H9 (cell line): Measurements from ENCODE around the gene ASB10. TPM values are rescaled to one million over a fixed set of nuclear protein-coding genes. Genes with fewer than 3 reads are reported as not detected.

Experiments
- DNase-seq: peaks from one replicate; pipeline ENCODE4 v3.0.0-alpha.2; 2017
- H2AFZ ChIP-seq: one replicate; pipeline ENCODE4 v1.6.1; 2013; ENCODE audit warnings: mild to moderate bottlenecking, low read length, control low read depth, moderate library complexity
- H2AK5ac ChIP-seq: 2 replicates; pipeline ENCODE4 v1.6.1; 2013; ENCODE audit warnings: low read length, control low read depth, mixed read lengths; ENCODE audit not compliant: insufficient read length
- H2BK120ac ChIP-seq: one replicate; pipeline ENCODE4 v1.6.1; 2013; ENCODE audit warnings: low read depth, mild to moderate bottlenecking, low read length, control low read depth, inconsistent platforms; ENCODE audit not compliant: poor library complexity, severe bottlenecking
- H2BK12ac ChIP-seq: 2 replicates; pipeline ENCODE4 v1.6.1; 2013; ENCODE audit warnings: low read length, control low read depth, mixed read lengths, low read depth; ENCODE audit not compliant: insufficient read length
- H2BK15ac ChIP-seq: 2 replicates; pipeline ENCODE4 v1.6.1; 2013; ENCODE audit warnings: low read depth, low read length, control low read depth
- H2BK20ac ChIP-seq: one replicate; pipeline ENCODE4 v1.6.1; 2013; ENCODE audit warnings: low read depth, mild to moderate bottlenecking, low read length, control low read depth, inconsistent platforms; ENCODE audit not compliant: poor library complexity, severe bottlenecking
- H2BK5ac ChIP-seq: 2 replicates; pipeline ENCODE4 v1.6.1; 2013; ENCODE audit warnings: low read length, control low read depth, mixed read lengths; ENCODE audit not compliant: insufficient read length
- H3K14ac ChIP-seq: 2 replicates; pipeline ENCODE4 v1.6.1; 2013; ENCODE audit warnings: low read length, control low read depth; ENCODE audit not compliant: insufficient read depth
- H3K18ac ChIP-seq: 2 replicates; pipeline ENCODE4 v1.6.1; 2013; ENCODE audit warnings: low read depth, mild to moderate bottlenecking, mixed read lengths, low read length, control low read depth; ENCODE audit not compliant: insufficient read length
- H3K23ac ChIP-seq: 2 replicates; pipeline ENCODE4 v1.6.1; 2013; ENCODE audit warnings: low read length, control low read depth, mixed read lengths, low read depth; ENCODE audit not compliant: insufficient read length
- H3K23me2 ChIP-seq: 2 replicates; pipeline ENCODE4 v1.6.1; 2013; ENCODE audit warnings: low read depth, mild to moderate bottlenecking, mixed read lengths, low read length, control low read depth; ENCODE audit not compliant: insufficient read length, poor library complexity, severe bottlenecking
- H3K27ac ChIP-seq: 2 replicates; pipeline ENCODE4 v1.5.1; 2013; ENCODE audit warnings: low read length, control low read depth, mixed read lengths, low read depth; ENCODE audit not compliant: insufficient read length
- H3K27me3 ChIP-seq: 2 replicates; pipeline ENCODE4 v1.6.1; 2013; ENCODE audit warnings: low read length, control low read depth, inconsistent platforms; ENCODE audit not compliant: insufficient read depth
- H3K4ac ChIP-seq: 2 replicates; pipeline ENCODE4 v1.6.1; 2013; ENCODE audit warnings: low read depth, mild to moderate bottlenecking, control low read depth, inconsistent platforms, low read length, moderate library complexity
- H3K4me1 ChIP-seq: 2 replicates; pipeline ENCODE4 v1.6.1; 2013; ENCODE audit warnings: low read length, control low read depth, inconsistent platforms; ENCODE audit not compliant: insufficient read depth
- H3K4me2 ChIP-seq: 2 replicates; pipeline ENCODE4 v1.6.1; 2013; ENCODE audit warnings: low read length, control low read depth, mixed read lengths; ENCODE audit not compliant: insufficient read length, insufficient read depth
- H3K56ac ChIP-seq: 2 replicates; pipeline ENCODE4 v1.6.1; 2013; ENCODE audit warnings: low read depth, mild to moderate bottlenecking, mixed read lengths, low read length, control low read depth; ENCODE audit not compliant: insufficient read length
- H3K79me1 ChIP-seq: 2 replicates; pipeline ENCODE4 v1.6.1; 2013; ENCODE audit warnings: low read depth, mild to moderate bottlenecking, moderate library complexity, low read length, control low read depth, inconsistent platforms; ENCODE audit not compliant: insufficient read depth, poor library complexity, severe bottlenecking
- H3K79me2 ChIP-seq: 2 replicates; pipeline ENCODE4 v1.6.1; 2013; ENCODE audit warnings: low read length, control low read depth, inconsistent platforms; ENCODE audit not compliant: insufficient read depth
- H3K9ac ChIP-seq: 2 replicates; pipeline ENCODE4 v1.6.1; 2013; ENCODE audit warnings: low read length, control low read depth, mixed read lengths; ENCODE audit not compliant: insufficient read length; ENCODE audit errors: extremely low read depth
- H3K9me3 ChIP-seq: one replicate; pipeline ENCODE4 v1.6.1; 2013; ENCODE audit warnings: low read depth, low read length, inconsistent platforms; ENCODE audit not compliant: control insufficient read depth
- H3T11ph ChIP-seq: one replicate; pipeline ENCODE4 v1.6.1; 2013; ENCODE audit warnings: mild to moderate bottlenecking, low read length, control low read depth, inconsistent platforms
- H4K20me1 ChIP-seq: one replicate; pipeline ENCODE4 v1.6.1; 2013; ENCODE audit not compliant: control insufficient read depth, insufficient read length, insufficient read depth
- H4K5ac ChIP-seq: 2 replicates; pipeline ENCODE4 v1.6.1; 2013; ENCODE audit warnings: low read depth, mild to moderate bottlenecking, mixed read lengths, low read length, control low read depth; ENCODE audit not compliant: insufficient read length
- H4K8ac ChIP-seq: replicated peaks from 2 replicates; pipeline ENCODE4 v1.6.1; 2013; ENCODE audit warnings: low read length, control low read depth, mixed read lengths, low read depth; ENCODE audit not compliant: insufficient read length
- H4K91ac ChIP-seq: 2 replicates; pipeline ENCODE4 v1.6.1; 2013; ENCODE audit warnings: low read depth, mild to moderate bottlenecking, moderate library complexity, mixed read lengths, low read length, control low read depth; ENCODE audit not compliant: insufficient read length
- H3K27ac Mint-ChIP-seq, 3 experiments: 2 replicates in 2 of 3; 3 replicates in 1 of 3; pipeline ENCODE4 v1.8.0; 2020 to 2021; ENCODE audit warnings: mixed read lengths in 3 of 3, mild to moderate bottlenecking in 1 of 3, moderate library complexity in 1 of 3
- H3K27me3 Mint-ChIP-seq: 2 replicates; pipeline ENCODE4 v1.8.0; 2021; ENCODE audit warnings: low read depth, mild to moderate bottlenecking, moderate library complexity, mixed read lengths
- H3K36me3 Mint-ChIP-seq, 3 experiments: 2 replicates in 2 of 3; 3 replicates in 1 of 3; pipeline ENCODE4 v1.8.0; 2020 to 2021; ENCODE audit warnings: low read depth in 3 of 3, mixed read lengths in 3 of 3; ENCODE audit not compliant: insufficient read depth in 1 of 3
- H3K4me1 Mint-ChIP-seq, 2 experiments: 2 replicates each; pipeline ENCODE4 v1.8.0; 2020; ENCODE audit warnings: mixed read lengths in 2 of 2
- H3K4me3 Mint-ChIP-seq, 2 experiments: 2 replicates in 1 of 2; 3 replicates in 1 of 2; pipeline ENCODE4 v1.8.0; 2020 to 2021; ENCODE audit warnings: mild to moderate bottlenecking in 2 of 2, mixed read lengths in 2 of 2, moderate library complexity in 1 of 2
- H3K9me3 Mint-ChIP-seq, 2 experiments: 2 replicates in 1 of 2; 3 replicates in 1 of 2; pipeline ENCODE4 v1.8.0; 2020; ENCODE audit warnings: mild to moderate bottlenecking in 2 of 2, mixed read lengths in 2 of 2, moderate library complexity in 1 of 2
- CTCF ChIP-seq: fragments of 200-600 bp; sonication (generic); conservative IDR thresholded peaks from 3 replicates; pipeline ENCODE4 v1.8.0; 2021; ENCODE audit warnings: antibody characterized with exemption, mild to moderate bottlenecking
- WGBS: extraction: QIAGEN DNeasy Blood & Tissue Kit; methylation state at CpG from one replicate; pipeline ENCODE4 v1.1.7; 2013; ENCODE audit warnings: missing lambda C conversion rate, low lambda C conversion rate, mixed read lengths; ENCODE audit not compliant: insufficient read length; ENCODE audit errors: extremely low coverage; 5-methylcytosine and 5-hydroxymethylcytosine counted together
- total RNA-seq: library from RNA; stranded (reverse); gene quantifications from 2 replicates; pipeline ENCODE4 v1.2.1, GENCODE V29; 2021

Gene ASB10
- total RNA-seq, 1 experiment from 2014 or later: not detected

- no CpG with 5 or more reads among the region's 7 CpGs for WGBS
- H3K9me3 Mint-ChIP-seq: no peaks in the 10 kb centered on the region
- Histone ChIP-seq H3K4ac (no peak overlapping the region), H2AFZ (no peak overlapping the region), H3K4me1 (peaks cover 2% of the 10 kb centered on the region; the same call in 1 of the 2 replicates), H4K5ac (no peak overlapping the region), H3K56ac (no peak overlapping the region), H3K18ac (no peak overlapping the region), H3K9me3 (no peaks in the 10 kb centered on the region), H2BK20ac (no peak overlapping the region), H3K79me2 (no peaks in the 10 kb centered on the region), H2BK5ac (no peak overlapping the region), H2BK120ac (no peak overlapping the region), H3K27me3 (no peaks in the 10 kb centered on the region; the same call in 1 of the 2 replicates), H4K91ac (no peak overlapping the region), H3K23ac (no peak overlapping the region), H3T11ph (no peak overlapping the region), H4K20me1 (no peaks in the 10 kb centered on the region), H3K14ac (no peak overlapping the region), H2BK12ac (no peak overlapping the region), H3K27ac (no peak overlapping the region), H4K8ac (no peak overlapping the region), H3K4me2 (no peak overlapping the region), H3K79me1 (no peaks in the 10 kb centered on the region), H2BK15ac (no peak overlapping the region), H2AK5ac (no peak overlapping the region), H3K23me2 (no peaks in the 10 kb centered on the region), H3K9ac (no peak overlapping the region)
- no peak for DNase-seq
- no peak overlapping the region for H3K4me3 Mint-ChIP-seq
- peaks cover 27% of the 10 kb centered on the region for H3K27me3 Mint-ChIP-seq
- no peaks in the 10 kb centered on the region for H3K36me3 Mint-ChIP-seq
- peaks cover 2 to 5% of the 10 kb centered on the region in 2 experiments; a peak in 2 of 4 replicates for H3K4me1 Mint-ChIP-seq
- H3K27ac Mint-ChIP-seq: no peak overlapping the region
- TF ChIP-seq CTCF: no peak
These were observed 29.3 kb downstream of the ASB10 start for GRCh38 chr7:151157645-151158329.
